Uterus (tissue), 4 donors: Measurements from ENCODE around the gene CFAP69. TPM values are rescaled to one million over a fixed set of nuclear protein-coding genes. Genes with fewer than 3 reads are reported as not detected.

Experiments
- DNase-seq, 2 donors: peaks; one replicate each; pipeline ENCODE4 v3.0.0-alpha.2; 2019 to 2020
- H3K27ac ChIP-seq, 2 donors: fragments of 200-600 bp; sonication (generic); 1 replicate in 1 of 2; 2 replicates in 1 of 2; pipeline ENCODE4 v1.5.1; 2016 to 2018
- H3K27me3 ChIP-seq, 2 donors: fragments of 200-600 bp; sonication (generic); one replicate each; pipeline ENCODE4 v1.5.1; 2018 to 2019; ENCODE audit warnings: control low read depth in 1 of 2
- H3K36me3 ChIP-seq, 2 donors: fragments of 200-600 bp; sonication (generic); one replicate each; pipeline ENCODE4 v1.5.1; 2019; ENCODE audit warnings: control low read depth in 1 of 2
- H3K4me1 ChIP-seq, 2 donors: fragments of 200-600 bp; sonication (generic); one replicate each; pipeline ENCODE4 v1.5.1; 2018 to 2019; ENCODE audit warnings: control low read depth in 1 of 2
- H3K4me3 ChIP-seq, 2 donors: fragments of 200-600 bp; sonication (generic); 1 replicate in 1 of 2; 2 replicates in 1 of 2; pipeline ENCODE4 v1.5.1; 2018 to 2019; ENCODE audit warnings: mild to moderate bottlenecking in 1 of 2
- H3K9me3 ChIP-seq, 2 donors: fragments of 200-600 bp; sonication (generic); one replicate each; pipeline ENCODE4 v1.5.1; 2019; ENCODE audit warnings: control low read depth in 1 of 2
- CTCF ChIP-seq, 4 experiments: fragments of 200-600 bp in 2 of 4; fragments of 450-650 bp in 2 of 4; sonication (generic) in 2 of 4; IDR thresholded peaks; one replicate each; pipeline ENCODE4 v1.5.1; 2016 to 2019; ENCODE audit warnings: antibody characterized with exemption in 4 of 4, mild to moderate bottlenecking in 2 of 4, moderate library complexity in 1 of 4
- POLR2A ChIP-seq, 2 donors: fragments of 450-650 bp; IDR thresholded peaks; one replicate each; pipeline ENCODE4 v1.6.1; 2016; ENCODE audit warnings: antibody characterized with exemption in 2 of 2, mild to moderate bottlenecking in 1 of 2, moderate library complexity in 1 of 2
- intact Hi-C: fragments of 100-400 bp; cut with DNase I; formaldehyde crosslinking; loops from one replicate; pipeline ENCODE4 v1.15.1; 2023; ENCODE audit warnings: low total_unique reads
- total RNA-seq, 4 donors: library from RNA; depleted of rRNA in 3 of 4; stranded (reverse); fragments of >200 nt in 3 of 4; gene quantifications; one replicate each; pipeline versions ENCODE4 v1.1.0 to v1.2.4, GENCODE V29; 2014 to 2023
- donor health status: DM: yes; HTN: yes; CAD: no.

The CFAP69 gene
- total RNA-seq, 4 donors from 2014 or later: 5.9 to 17.4 (median 10.2) TPM

GRCh38 chr7:90320014-90320413 lies 75.0 kb downstream of the CFAP69 start:
- no peak for TF ChIP-seq CTCF (IDR thresholded peaks at IDR 0.05)
- TF ChIP-seq POLR2A (IDR thresholded peaks at IDR 0.05): no peak
- intact Hi-C loops: no loop called here

GRCh38 chr7:90320418-90320800 lies 75.4 kb downstream of the CFAP69 start:
- DNase-seq: no peak
- TF ChIP-seq POLR2A (IDR thresholded peaks at IDR 0.05) (no peak), CTCF (IDR thresholded peaks at IDR 0.05) (no peak)

More at GRCh38 chr7:90320014-90320413, 75.0 kb downstream of the CFAP69 start:
- no peak for DNase-seq
- H3K27me3 ChIP-seq: peaks cover 0 to 36% of the 10 kb centered on the region in 2 donors
- H3K4me3 ChIP-seq: no peak overlapping the region
- H3K9me3 ChIP-seq: no peaks in the 10 kb centered on the region
- peaks cover 0 to 4% of the 10 kb centered on the region in 2 donors for H3K4me1 ChIP-seq
- H3K27ac ChIP-seq: no peak overlapping the region
- H3K36me3 ChIP-seq: no peaks in the 10 kb centered on the region

GRCh38 chr7:90320801-90321494 lies 76.0 kb downstream of the CFAP69 start, which contains the start of gene FAM237B:
FAM237B (minus strand) TSS chr7:90321304; CDS start chr7:90319748, 1,556 bp downstream.
- peaks cover 0 to 36% of the 10 kb centered on the region in 2 donors for H3K27me3 ChIP-seq
- peaks cover 0 to 4% of the 10 kb centered on the region in 2 donors for H3K4me1 ChIP-seq
- H3K27ac ChIP-seq: no peak within 1 kb of the TSS
- intact Hi-C loops: no loop called here
- H3K9me3 ChIP-seq: no peaks in the 10 kb centered on the region
- no peaks in the 10 kb centered on the region for H3K36me3 ChIP-seq
- TF ChIP-seq POLR2A (IDR thresholded peaks at IDR 0.05) (no peak), CTCF (IDR thresholded peaks at IDR 0.05) (no peak)
- no peak within 1 kb of the TSS for H3K4me3 ChIP-seq
- DNase-seq: no peak

More at GRCh38 chr7:90320418-90320800, 75.4 kb downstream of the CFAP69 start:
- Histone ChIP-seq H3K9me3 (no peaks in the 10 kb centered on the region), H3K4me3 (no peak overlapping the region), H3K27me3 (peaks cover 0 to 36% of the 10 kb centered on the region in 2 donors), H3K4me1 (peaks cover 0 to 4% of the 10 kb centered on the region in 2 donors), H3K36me3 (no peaks in the 10 kb centered on the region), H3K27ac (no peak overlapping the region)
- intact Hi-C loops: no loop called here

- DNase-seq: no peak
- H3K36me3 ChIP-seq: no peaks in the 10 kb centered on the region
- H3K27ac ChIP-seq: no peak overlapping the region
- peaks cover 0 to 4% of the 10 kb centered on the region in 2 donors for H3K4me1 ChIP-seq
- TF ChIP-seq CTCF (IDR thresholded peaks at IDR 0.05) (no peak), POLR2A (IDR thresholded peaks at IDR 0.05) (no peak)
- no peak overlapping the region for H3K4me3 ChIP-seq
- no peaks in the 10 kb centered on the region for H3K9me3 ChIP-seq
- H3K27me3 ChIP-seq: peaks cover 0 to 36% of the 10 kb centered on the region in 2 donors
- intact Hi-C loops: no loop called here
Observed at GRCh38 chr7:90322837-90323236, 77.9 kb downstream of the CFAP69 start.

- Histone ChIP-seq H3K36me3 (no peaks in the 10 kb centered on the region), H3K4me3 (no peak overlapping the region), H3K9me3 (no peaks in the 10 kb centered on the region), H3K27ac (no peak overlapping the region), H3K27me3 (peaks cover 0 to 18% of the 10 kb centered on the region in 2 donors), H3K4me1 (no peaks in the 10 kb centered on the region)
- DNase-seq: no peak
- TF ChIP-seq POLR2A (IDR thresholded peaks at IDR 0.05) (no peak), CTCF (IDR thresholded peaks at IDR 0.05) (no peak)
- intact Hi-C loops: no loop called here
Observed at GRCh38 chr7:90326500-90326899, 81.5 kb downstream of the CFAP69 start.
